ENCODE results near the gene NTRK2. TPM values are rescaled to one million over a fixed set of nuclear protein-coding genes. Genes with fewer than 3 reads are reported as not detected.

Gene NTRK2
- total RNA-seq, 1 experiment from 2014 or later: not detected

- no peaks in the 10 kb centered on the region for H3K9me2 ChIP-seq (ENCODE audit: insufficient read depth)
- no peak overlapping the region for H3K4me2 ChIP-seq
- ChIA-PET CTCF (no interaction called here), POLR2A (ENCODE audit: unreplicated experiment) (no interaction called here)
- TF ChIP-seq EZH2 (IDR thresholded peaks at IDR 0.05; ENCODE audit: low read depth): no peak
- TF ChIP-seq, protein P1, sequence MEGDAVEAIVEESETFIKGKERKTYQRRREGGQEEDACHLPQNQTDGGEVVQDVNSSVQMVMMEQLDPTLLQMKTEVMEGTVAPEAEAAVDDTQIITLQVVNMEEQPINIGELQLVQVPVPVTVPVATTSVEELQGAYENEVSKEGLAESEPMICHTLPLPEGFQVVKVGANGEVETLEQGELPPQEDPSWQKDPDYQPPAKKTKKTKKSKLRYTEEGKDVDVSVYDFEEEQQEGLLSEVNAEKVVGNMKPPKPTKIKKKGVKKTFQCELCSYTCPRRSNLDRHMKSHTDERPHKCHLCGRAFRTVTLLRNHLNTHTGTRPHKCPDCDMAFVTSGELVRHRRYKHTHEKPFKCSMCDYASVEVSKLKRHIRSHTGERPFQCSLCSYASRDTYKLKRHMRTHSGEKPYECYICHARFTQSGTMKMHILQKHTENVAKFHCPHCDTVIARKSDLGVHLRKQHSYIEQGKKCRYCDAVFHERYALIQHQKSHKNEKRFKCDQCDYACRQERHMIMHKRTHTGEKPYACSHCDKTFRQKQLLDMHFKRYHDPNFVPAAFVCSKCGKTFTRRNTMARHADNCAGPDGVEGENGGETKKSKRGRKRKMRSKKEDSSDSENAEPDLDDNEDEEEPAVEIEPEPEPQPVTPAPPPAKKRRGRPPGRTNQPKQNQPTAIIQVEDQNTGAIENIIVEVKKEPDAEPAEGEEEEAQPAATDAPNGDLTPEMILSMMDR (conservative IDR thresholded peaks at IDR 0.05): no peak
- H3F3A ChIP-seq (ENCODE audit: insufficient read depth, low read depth): no peaks in the 10 kb centered on the region
- no peaks in the 10 kb centered on the region for H3K4me1 ChIP-seq (replicated peaks; ENCODE audit: insufficient read depth)
- H3K79me2 ChIP-seq (ENCODE audit: low read depth): no peaks in the 10 kb centered on the region
- H3K9me3 ChIP-seq (ENCODE audit: insufficient read depth, low read depth): no peaks in the 10 kb centered on the region
- intact Hi-C loops (cut with micrococcal nuclease; ENCODE audit: unreplicated experiment): no loop called here
- H3K27me3 ChIP-seq (ENCODE audit: insufficient read depth, low read depth): 0 out of 2 replicates have a peak, but pooled peaks cover 6% of the 10 kb centered on the region
- no peak for DNase-seq
- H2AFZ ChIP-seq: no peak overlapping the region
- no TSS peak for BruUV-seq (replicated peaks)
- no peak overlapping the region for H3K27ac ChIP-seq
- H3K36me3 ChIP-seq (ENCODE audit: low read depth): no peaks in the 10 kb centered on the region
- H3K4me3 ChIP-seq: no peak overlapping the region
- no peaks in the 10 kb centered on the region for H4K20me1 ChIP-seq (ENCODE audit: insufficient read depth)
Observed at GRCh38 chr9:85046475-85046874, 376.9 kb downstream of the NTRK2 start.

DNA sequence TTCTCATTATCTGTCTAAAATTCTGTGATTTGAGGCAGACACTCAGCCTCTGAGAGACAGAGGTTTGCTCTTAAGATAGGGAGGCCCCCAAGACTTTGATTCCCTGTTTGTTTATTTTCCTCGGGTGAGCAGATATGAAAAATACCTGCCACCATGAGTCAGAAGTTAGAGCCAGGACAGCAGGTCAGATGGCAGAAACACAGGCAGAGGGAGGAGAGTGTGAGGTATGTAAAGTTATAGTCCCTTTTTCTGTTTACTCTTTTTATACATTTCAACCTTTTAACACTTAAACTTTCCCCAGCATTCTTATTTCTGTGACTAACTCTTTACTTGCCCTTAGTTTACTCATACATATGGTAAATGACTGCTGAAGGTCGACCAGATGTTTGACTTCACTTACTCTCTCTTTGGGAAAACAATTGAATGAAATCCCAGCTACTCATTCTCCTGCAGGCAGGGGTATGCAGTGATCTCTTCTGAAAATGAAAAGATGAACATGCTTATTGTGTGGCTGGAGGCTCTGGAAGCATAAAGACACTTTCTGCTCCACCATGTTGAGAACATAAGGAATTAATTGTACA lies 383.8 kb downstream of the NTRK2 start:
- intact Hi-C loops (cut with micrococcal nuclease; ENCODE audit: unreplicated experiment): no loop called here

GRCh38 chr9:85054017-85054416 lies 384.5 kb downstream of the NTRK2 start:
- H3K27me3 ChIP-seq (ENCODE audit: insufficient read depth, low read depth): no peaks in the 10 kb centered on the region
- BruUV-seq (replicated peaks): no TSS peak
- H3K27ac ChIP-seq: no peak overlapping the region
- H3K4me3 ChIP-seq: no peak overlapping the region
- H3K4me1 ChIP-seq (replicated peaks; ENCODE audit: insufficient read depth): no peaks in the 10 kb centered on the region
- H3K36me3 ChIP-seq (ENCODE audit: low read depth): no peaks in the 10 kb centered on the region
- no peaks in the 10 kb centered on the region for H3K9me2 ChIP-seq (ENCODE audit: insufficient read depth)
- DNase-seq: no peak
- H3K79me2 ChIP-seq (ENCODE audit: low read depth): no peaks in the 10 kb centered on the region
- H3F3A ChIP-seq (ENCODE audit: insufficient read depth, low read depth): no peaks in the 10 kb centered on the region
- no peak overlapping the region for H2AFZ ChIP-seq
- no peak overlapping the region for H3K4me2 ChIP-seq
- POLR2A ChIA-PET (ENCODE audit: unreplicated experiment): no interaction called here
- no peaks in the 10 kb centered on the region for H4K20me1 ChIP-seq (ENCODE audit: insufficient read depth)
- CTCF ChIA-PET: no interaction called here
- no peaks in the 10 kb centered on the region for H3K9me3 ChIP-seq (ENCODE audit: insufficient read depth, low read depth)
- TF ChIP-seq, protein P1 (conservative IDR thresholded peaks at IDR 0.05): no peak
- no peak for TF ChIP-seq EZH2 (IDR thresholded peaks at IDR 0.05; ENCODE audit: low read depth)
- intact Hi-C loops (cut with micrococcal nuclease; ENCODE audit: unreplicated experiment): no loop called here

More for the DNA sequence above, 383.8 kb downstream of the NTRK2 start:
- TF ChIP-seq, protein P1 (conservative IDR thresholded peaks at IDR 0.05): no peak
- no peak for TF ChIP-seq EZH2 (IDR thresholded peaks at IDR 0.05; ENCODE audit: low read depth)
- no peak for DNase-seq
- no peaks in the 10 kb centered on the region for H3K9me3 ChIP-seq (ENCODE audit: insufficient read depth, low read depth)
- POLR2A ChIA-PET (ENCODE audit: unreplicated experiment): no interaction called here
- H3F3A ChIP-seq (ENCODE audit: insufficient read depth, low read depth): no peaks in the 10 kb centered on the region
- H3K9me2 ChIP-seq (ENCODE audit: insufficient read depth): no peaks in the 10 kb centered on the region
- H3K27ac ChIP-seq: no peak overlapping the region
- H3K79me2 ChIP-seq (ENCODE audit: low read depth): no peaks in the 10 kb centered on the region
- H3K36me3 ChIP-seq (ENCODE audit: low read depth): no peaks in the 10 kb centered on the region
- H4K20me1 ChIP-seq (ENCODE audit: insufficient read depth): no peaks in the 10 kb centered on the region
- H3K4me2 ChIP-seq: no peak overlapping the region; the same call in 1 of the 2 replicates
- no peaks in the 10 kb centered on the region for H3K27me3 ChIP-seq (ENCODE audit: insufficient read depth, low read depth)
- no peaks in the 10 kb centered on the region for H3K4me1 ChIP-seq (replicated peaks; ENCODE audit: insufficient read depth)
- no peak overlapping the region for H3K4me3 ChIP-seq
- no peak overlapping the region for H2AFZ ChIP-seq
- BruUV-seq (replicated peaks): no TSS peak
- CTCF ChIA-PET: no interaction called here
